Esophagus muscularis mucosa (tissue), 4 donors: Measurements from ENCODE around the gene CACNG3. TPM values are rescaled to one million over a fixed set of nuclear protein-coding genes. Genes with fewer than 3 reads are reported as not detected.

Source experiments
- DNase-seq: peaks from one replicate; pipeline ENCODE4 v3.0.0-alpha.2; 2017; ENCODE audit errors: extremely low spot score
- H3K27ac ChIP-seq, 4 donors: fragments of 200-600 bp; sonication (generic); replicated peaks in 1 of 4; 1 replicate in 3 of 4; 2 replicates in 1 of 4; pipeline ENCODE4 v1.5.1; 2016 to 2019; ENCODE audit warnings: mild to moderate bottlenecking in 1 of 4
- H3K27me3 ChIP-seq, 4 donors: fragments of 200-600 bp; sonication (generic); one replicate each; pipeline versions ENCODE4 v1.5.1 to v1.6.0; 2016 to 2019
- H3K36me3 ChIP-seq, 4 donors: fragments of 200-600 bp; sonication (generic); one replicate each; pipeline ENCODE4 v1.5.1; 2016 to 2019
- H3K4me1 ChIP-seq, 4 donors: fragments of 200-600 bp; sonication (generic); one replicate each; pipeline ENCODE4 v1.5.1; 2016 to 2019
- H3K4me3 ChIP-seq, 4 donors: fragments of 200-600 bp; sonication (generic); 1 replicate in 2 of 4; 2 replicates in 2 of 4; pipeline ENCODE4 v1.5.1; 2016 to 2019; ENCODE audit warnings: mild to moderate bottlenecking in 4 of 4, moderate library complexity in 1 of 4
- H3K9me3 ChIP-seq, 4 donors: fragments of 200-600 bp; sonication (generic); 1 replicate in 3 of 4; 2 replicates in 1 of 4; pipeline ENCODE4 v1.5.1; 2016 to 2019
- CTCF ChIP-seq, 3 experiments: fragments of 200-600 bp in 2 of 3; fragments of 450-650 bp in 1 of 3; sonication (generic) in 2 of 3; IDR thresholded peaks; one replicate each; pipeline ENCODE4 v1.5.1; 2017 to 2019; ENCODE audit warnings: antibody characterized with exemption in 3 of 3, mild to moderate bottlenecking in 2 of 3, moderate library complexity in 1 of 3
- EP300 ChIP-seq: sonication (generic); formaldehyde crosslinking; IDR thresholded peaks from one replicate; pipeline ENCODE4 v1.6.1; 2017; ENCODE audit warnings: antibody characterized with exemption
- POLR2A ChIP-seq: fragments of 450-650 bp; IDR thresholded peaks from one replicate; pipeline ENCODE4 v1.6.1; 2017; ENCODE audit warnings: antibody characterized with exemption, moderate library complexity, mild to moderate bottlenecking, low read depth
- POLR2AphosphoS5 ChIP-seq, 2 donors: sonication (generic); formaldehyde crosslinking; IDR thresholded peaks; one replicate each; pipeline ENCODE4 v1.6.1; 2017; ENCODE audit warnings: antibody characterized with exemption in 2 of 2
- WGBS: methylation state at CpG from one replicate; pipeline ENCODE4 v1.1.5; 2018; 5-methylcytosine and 5-hydroxymethylcytosine counted together
- intact Hi-C: fragments of 100-400 bp; cut with DNase I; formaldehyde crosslinking; loops from one replicate; pipeline ENCODE4 v1.15.1; 2023
- total RNA-seq, 4 donors: library from RNA; depleted of rRNA; stranded (reverse); fragments of >200 nt; gene quantifications; one replicate each; pipeline versions ENCODE4 v1.1.0 to v1.2.1, GENCODE V29; 2016

CACNG3 gene
- total RNA-seq, 4 donors from 2014 or later = not detected

DNA sequence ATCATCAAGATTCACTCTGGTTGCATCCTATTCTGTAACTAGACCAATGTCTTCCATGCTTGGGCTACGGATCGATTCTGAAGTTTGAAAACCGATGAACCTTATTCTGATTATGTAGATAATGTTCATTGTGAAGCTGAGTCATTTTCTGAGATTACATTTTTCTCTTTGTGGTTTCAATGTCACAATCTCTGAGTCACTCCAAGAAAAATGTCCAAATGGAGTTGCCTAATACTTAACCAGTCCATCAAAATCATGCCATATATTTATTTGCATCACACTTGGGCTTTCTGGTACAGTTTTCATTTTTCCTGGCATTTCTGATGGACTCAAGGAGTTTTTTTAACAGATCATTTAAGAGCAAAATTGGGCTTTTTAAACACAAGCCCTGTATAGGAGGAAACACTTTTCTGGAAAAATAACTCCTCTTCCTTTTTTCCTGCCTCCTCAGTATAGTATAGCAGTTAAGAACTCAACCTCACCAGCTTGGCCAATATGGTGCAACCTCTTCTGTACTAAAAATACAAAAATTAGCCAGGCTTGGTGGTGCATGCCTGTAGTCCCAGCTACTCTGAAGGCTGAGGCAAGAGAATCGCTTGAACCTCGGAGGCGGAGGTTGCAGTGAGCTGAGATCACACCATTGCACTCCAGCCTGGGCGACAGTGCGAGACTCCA is 17.5 kb downstream of the CACNG3 start:
- 91% methylated on average over 8 of the region's 8 CpGs for WGBS
- Histone ChIP-seq H3K36me3 (no peaks in the 10 kb centered on the region), H3K9me3 (no peaks in the 10 kb centered on the region), H3K27ac (no peak overlapping the region), H3K4me1 (no peaks in the 10 kb centered on the region), H3K4me3 (no peak overlapping the region), H3K27me3 (peaks cover 0 to 11% (median 0%) of the 10 kb centered on the region in 4 donors)
- TF ChIP-seq POLR2AphosphoS5 (IDR thresholded peaks at IDR 0.05) (no peak), CTCF (IDR thresholded peaks at IDR 0.05) (no peak), EP300 (no peak), POLR2A (no peak)
- no peak for DNase-seq
- intact Hi-C loops = no loop called here

GRCh38 chr16:24275413-24275812 is 19.3 kb downstream of the CACNG3 start:
- Histone ChIP-seq H3K36me3 (no peaks in the 10 kb centered on the region), H3K4me1 (no peaks in the 10 kb centered on the region), H3K27me3 (peaks cover 0 to 11% (median 0%) of the 10 kb centered on the region in 4 donors), H3K27ac (no peak overlapping the region), H3K4me3 (no peak overlapping the region), H3K9me3 (no peaks in the 10 kb centered on the region)
- WGBS = 85% methylated on average over 2 of the region's 2 CpGs
- intact Hi-C loops = no loop called here
- peak; percentile 17 for DNase-seq
- TF ChIP-seq EP300 = no peak
- no peak for TF ChIP-seq POLR2AphosphoS5 (IDR thresholded peaks at IDR 0.05)
- TF ChIP-seq POLR2A = no peak
- TF ChIP-seq CTCF (IDR thresholded peaks at IDR 0.05) = no peak

DNA sequence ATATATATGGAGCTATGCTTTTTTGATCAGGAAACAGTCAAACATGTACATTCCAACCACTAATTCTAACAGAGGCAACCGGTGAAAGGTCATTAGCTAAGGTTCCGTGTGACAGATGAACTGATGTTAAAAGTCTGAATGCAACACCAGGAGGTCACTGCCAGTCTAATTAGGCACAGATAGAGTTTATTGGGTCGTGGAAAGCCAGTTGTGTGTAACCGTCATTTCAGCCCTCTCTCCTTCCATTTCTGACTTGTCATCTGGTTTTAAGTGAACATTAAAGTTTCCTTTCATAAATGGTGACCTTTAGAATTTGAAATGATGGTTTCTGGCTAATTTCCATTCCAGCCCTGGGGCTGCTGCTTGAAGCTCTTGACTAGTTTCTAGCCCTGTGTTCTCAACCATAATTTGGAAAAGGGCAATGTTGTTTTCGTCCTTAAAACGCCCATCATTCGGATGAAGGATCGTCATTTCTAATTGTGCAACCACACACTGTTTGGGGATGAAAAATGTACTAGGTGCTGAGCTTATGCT is 23.9 kb downstream of the CACNG3 start:
- no peaks in the 10 kb centered on the region for H3K4me1 ChIP-seq
- no peaks in the 10 kb centered on the region for H3K36me3 ChIP-seq
- no peak overlapping the region for H3K4me3 ChIP-seq
- intact Hi-C loops = no loop called here
- H3K27ac ChIP-seq = no peak overlapping the region
- peaks cover 0 to 11% (median 0%) of the 10 kb centered on the region in 4 donors for H3K27me3 ChIP-seq
- 72% methylated on average over 8 of the region's 8 CpGs for WGBS
- no peaks in the 10 kb centered on the region for H3K9me3 ChIP-seq
- DNase-seq = no peak
- no peak for TF ChIP-seq POLR2AphosphoS5 (IDR thresholded peaks at IDR 0.05)
- no peak for TF ChIP-seq CTCF (IDR thresholded peaks at IDR 0.05)
- no peak for TF ChIP-seq POLR2A
- no peak for TF ChIP-seq EP300

GRCh38 chr16:24281466-24281865 is 25.3 kb downstream of the CACNG3 start:
- TF ChIP-seq CTCF (IDR thresholded peaks at IDR 0.05) = no peak
- TF ChIP-seq POLR2A = no peak
- no peak for TF ChIP-seq EP300
- no peak for TF ChIP-seq POLR2AphosphoS5 (IDR thresholded peaks at IDR 0.05)
- Histone ChIP-seq H3K9me3 (no peaks in the 10 kb centered on the region), H3K4me1 (no peaks in the 10 kb centered on the region), H3K27ac (no peak overlapping the region), H3K27me3 (peaks cover 0 to 11% (median 0%) of the 10 kb centered on the region in 4 donors), H3K36me3 (no peaks in the 10 kb centered on the region), H3K4me3 (no peak overlapping the region)
- 77% methylated on average over 4 of the region's 4 CpGs for WGBS
- intact Hi-C loops = no loop called here
- no peak for DNase-seq
